NCI-H82 treated with DMSO at 0.1 percent for 48 hours (cell line): ENCODE results near the gene GPR161.

ENCODE experiments used
- DNase-seq: peaks from one replicate; lab custom pipeline; 2025; ENCODE audit not compliant: unreplicated experiment; lab: John Stamatoyannopoulos, UW

Gene GPR161

GRCh38 chr1:168110896-168111545, 25.7 kb downstream of the GPR161 start:
- DNase-seq: peak; percentile 45

DNA sequence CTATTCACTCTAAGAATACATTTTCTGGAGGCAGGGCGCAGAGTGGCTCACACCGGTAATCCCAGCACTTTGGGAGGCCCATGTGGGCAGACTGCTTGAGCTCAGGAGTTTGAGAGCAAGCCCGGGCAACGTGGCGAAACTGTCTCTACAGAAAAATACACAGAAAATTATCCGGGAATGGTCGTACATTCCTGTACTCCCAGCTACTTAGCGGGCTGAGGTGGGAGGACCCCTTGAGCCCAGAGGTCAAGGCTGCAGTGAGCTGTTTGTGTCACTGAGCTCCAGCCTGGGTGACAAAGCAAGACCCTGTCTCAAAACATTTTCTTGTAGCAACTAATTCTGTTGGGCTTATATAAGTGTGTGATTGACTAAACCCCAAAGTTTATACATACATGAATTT, 30.5 kb downstream of the GPR161 start:
- DNase-seq: no peak

DNA sequence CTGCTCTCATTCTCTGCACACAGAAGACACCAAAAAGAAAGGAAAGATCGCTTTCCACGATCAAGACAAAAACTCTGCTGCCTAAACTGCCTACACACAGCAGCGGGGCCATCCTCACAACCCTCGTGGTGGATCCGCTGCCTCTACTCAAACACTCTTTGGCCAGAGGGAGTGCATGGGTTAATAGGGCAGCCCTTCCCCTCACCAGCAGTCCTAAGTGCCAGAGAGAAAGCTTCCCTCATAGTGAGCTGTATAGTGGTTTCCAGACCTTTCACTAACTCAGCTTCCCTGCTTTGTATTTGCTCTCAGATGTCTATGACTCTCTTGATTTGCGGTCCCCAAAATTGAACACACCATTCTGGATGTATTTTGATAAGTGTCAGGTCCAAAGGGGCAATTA, 30.9 kb downstream of the GPR161 start:
- DNase-seq: no peak

- no peak for DNase-seq
Observed at GRCh38 chr1:168104535-168104934, 32.2 kb downstream of the GPR161 start.

DNA sequence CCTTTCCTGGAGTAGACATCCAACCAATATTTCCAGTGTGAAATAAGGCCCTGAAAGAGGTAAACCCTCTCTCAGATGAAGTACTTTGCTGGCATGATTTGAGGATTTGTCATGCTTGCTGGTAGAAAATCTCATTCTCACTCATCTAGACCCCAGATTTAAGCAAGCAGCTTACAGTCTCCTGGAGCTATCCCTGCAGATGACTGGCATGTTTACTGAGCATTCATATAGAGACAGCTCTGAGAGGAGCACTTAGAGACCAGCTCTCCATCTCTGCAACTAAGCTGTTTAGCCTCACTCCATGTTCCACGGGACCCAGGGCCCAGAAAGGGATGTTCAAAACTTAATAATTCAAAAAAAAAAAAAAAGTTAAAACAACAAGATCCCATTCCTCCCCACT, 34.2 kb downstream of the GPR161 start:
- DNase-seq: no peak

DNA sequence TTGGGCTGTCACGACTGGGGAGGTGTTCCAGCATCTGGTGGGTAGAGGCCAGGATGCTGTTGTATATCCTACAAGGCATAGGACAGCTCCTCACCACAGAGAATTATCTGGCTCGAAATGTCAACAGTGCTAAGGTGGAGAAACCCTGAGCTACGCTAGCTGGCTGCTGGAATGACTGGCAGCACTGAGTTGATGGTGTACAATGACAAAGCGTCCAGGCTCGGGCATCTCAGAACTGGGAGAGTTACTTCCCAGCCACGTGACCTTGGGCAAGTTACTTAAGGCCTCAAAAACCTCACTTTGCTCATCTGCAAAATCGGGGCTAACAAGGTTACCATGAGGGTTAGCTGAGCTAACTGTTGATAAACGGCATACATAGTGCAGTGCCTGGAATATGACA, 35.4 kb downstream of the GPR161 start:
- DNase-seq: no peak

- DNase-seq: no peak
Observed at GRCh38 chr1:168100315-168101002, 36.3 kb downstream of the GPR161 start.

DNA sequence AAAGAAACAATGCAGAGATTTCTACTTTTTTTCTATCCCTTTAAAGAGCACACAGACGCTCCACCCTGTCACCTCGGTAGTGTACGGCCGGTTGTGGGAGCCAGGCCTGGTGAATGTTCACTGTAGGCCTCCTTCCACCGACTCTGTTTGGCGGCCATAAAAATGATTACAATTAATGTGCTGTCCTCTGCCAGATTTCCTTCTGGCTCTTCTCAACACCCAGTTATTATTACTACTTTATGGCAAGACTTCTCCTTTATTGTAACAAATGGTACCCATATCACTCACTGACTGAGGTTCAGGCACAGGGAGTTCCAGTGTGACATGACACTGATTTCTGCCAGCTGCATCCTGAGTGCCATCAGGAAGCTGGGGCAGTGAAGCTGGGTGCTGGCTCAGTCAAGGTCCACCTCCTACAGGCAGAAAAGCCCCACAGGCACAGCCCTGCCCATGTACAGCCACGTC, 37.4 kb downstream of the GPR161 start:
- no peak for DNase-seq

- DNase-seq: no peak
Observed at GRCh38 chr1:168098534-168099320, 38.0 kb downstream of the GPR161 start.

GRCh38 chr1:168097921-168098528, 38.7 kb downstream of the GPR161 start:
- DNase-seq: no peak

DNA sequence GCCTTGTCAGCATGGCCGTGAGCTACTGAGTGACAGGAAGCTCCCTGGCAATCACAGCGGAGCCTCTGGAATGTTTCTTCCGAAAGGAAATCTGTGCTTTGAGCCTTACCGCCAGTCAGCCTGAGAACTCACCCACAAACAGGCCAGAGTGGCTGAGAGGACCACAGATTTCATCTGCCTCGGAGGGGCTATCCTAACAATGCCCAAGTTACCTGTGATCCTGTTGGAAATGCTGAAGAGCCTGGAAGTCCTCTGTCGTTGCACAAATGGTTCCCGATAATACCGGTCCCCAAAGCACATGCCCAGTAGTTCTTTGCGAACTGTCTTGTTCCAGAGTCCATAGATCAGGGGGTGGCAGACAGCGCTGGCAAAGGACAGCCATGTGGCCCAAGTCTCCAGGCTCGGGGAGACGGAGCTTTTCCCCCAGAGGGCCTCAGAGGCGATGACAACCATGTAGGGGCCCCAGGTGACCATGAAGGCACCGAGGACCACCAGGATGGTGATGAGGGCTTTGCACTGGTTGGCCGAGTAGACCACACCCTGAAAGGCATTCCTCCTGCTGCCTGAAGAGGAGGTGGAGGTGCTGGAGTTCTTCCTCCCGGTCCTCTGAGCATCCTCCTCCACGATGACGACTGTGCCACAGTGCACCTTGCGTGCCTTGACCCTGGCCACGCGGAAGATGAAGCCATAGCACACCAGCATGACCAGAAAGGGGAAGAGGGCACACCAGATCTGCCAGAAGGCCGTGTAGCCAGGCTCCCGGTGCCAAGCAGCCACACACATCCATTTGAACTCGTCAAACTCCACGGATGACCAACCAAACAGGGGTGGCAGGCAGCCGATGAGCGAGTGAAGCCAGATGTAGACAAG, 40.2 kb downstream of the GPR161 start:
- DNase-seq: no peak

DNA sequence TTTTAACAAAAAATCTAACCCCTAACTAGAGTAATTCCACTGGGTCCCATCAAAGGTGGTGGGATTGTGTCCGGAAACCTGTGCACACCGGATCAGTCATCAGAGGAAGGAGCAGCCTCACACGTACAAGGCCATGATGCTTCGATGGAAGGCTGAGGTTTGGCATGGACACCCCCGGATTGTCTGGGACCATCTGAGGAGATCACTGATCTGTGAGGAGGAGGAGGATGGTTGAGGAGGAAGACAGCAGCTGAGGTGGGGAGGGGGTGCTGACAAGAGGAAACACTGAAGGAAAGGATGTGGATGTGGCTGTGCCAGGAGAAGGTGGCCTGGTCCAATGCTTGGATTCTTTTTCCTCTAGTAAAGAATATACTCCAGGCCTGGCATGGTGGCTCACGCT, 41.3 kb downstream of the GPR161 start:
- DNase-seq: no peak

GRCh38 chr1:168093616-168094015, 43.1 kb downstream of the GPR161 start:
- DNase-seq: no peak

DNA sequence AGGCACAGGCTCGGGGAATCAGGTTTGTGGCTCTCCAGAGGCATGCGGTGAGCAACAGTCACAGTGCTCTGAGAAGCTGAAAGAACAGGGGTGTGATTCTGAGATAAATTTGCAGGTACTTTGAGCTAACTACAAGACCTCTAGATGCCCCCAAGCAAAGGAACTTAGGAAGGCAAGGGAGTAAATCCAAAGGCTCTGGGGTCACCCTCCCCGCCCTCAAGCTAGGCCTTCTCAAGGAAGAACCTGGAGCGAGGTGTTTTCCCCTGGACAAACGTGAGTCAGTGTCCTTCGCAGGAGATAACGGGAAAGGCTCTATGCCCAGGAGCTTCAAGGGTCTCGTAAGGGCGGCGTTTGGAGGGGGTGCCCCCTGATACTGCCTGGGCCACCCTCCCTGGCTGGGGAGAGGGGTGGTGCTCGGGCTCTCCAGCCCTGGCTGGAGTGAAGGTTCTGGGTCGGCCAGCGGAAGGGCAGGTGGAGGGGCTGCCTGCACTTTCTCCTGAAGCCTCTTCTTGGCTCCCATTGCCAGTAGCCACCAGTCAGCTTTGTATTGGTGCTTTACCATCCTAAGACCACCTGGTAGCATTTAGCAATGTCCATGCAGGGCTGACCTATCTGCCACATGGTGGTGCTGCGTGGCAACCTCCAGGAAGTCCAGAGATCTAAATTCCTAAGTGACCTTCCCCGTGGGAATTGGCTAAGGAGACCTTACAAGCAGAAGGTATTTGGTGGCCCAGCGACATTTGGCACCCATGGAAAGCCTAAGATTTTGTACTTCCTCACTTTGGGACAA, 44.0 kb downstream of the GPR161 start:
- DNase-seq: no peak

DNA sequence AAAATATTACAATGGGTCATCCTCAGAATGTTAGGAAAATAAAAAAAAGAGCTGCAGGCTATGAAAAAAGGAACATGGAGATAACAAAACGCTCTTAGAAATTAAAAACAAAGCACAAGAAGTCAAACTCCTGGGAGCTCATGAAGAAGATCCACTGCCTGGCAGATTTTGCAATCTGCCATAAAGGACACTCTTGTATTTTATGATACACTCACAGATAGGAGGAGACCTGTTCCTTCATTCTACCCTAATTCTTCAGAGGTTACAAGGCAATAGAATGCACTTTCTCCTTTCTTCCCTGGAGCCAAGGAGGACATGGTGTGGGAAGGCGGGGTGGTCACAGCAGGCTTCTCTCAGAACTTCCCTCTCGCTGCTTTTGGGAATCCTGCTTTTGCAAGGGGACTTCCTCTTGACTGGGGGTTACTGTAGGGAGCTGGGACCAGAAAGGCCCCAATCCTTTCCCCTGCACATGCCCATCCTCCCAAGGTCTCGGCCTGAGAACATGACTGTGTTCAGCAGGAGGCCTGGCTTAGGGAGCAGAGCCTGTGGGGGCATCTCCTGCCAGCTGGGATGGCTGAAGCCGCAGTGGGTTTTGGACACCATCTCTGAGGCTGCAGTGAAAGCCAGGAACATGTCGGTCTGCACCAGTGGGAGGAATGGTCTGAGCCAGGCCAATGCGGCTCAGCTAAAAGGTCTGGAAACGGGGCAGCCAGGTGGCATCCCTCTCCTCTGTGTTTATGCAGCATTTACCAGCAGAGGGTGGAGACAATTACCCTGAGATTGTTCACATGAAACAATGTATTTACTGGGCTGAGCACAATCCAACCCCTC, 44.8 kb downstream of the GPR161 start:
- no peak for DNase-seq

DNA sequence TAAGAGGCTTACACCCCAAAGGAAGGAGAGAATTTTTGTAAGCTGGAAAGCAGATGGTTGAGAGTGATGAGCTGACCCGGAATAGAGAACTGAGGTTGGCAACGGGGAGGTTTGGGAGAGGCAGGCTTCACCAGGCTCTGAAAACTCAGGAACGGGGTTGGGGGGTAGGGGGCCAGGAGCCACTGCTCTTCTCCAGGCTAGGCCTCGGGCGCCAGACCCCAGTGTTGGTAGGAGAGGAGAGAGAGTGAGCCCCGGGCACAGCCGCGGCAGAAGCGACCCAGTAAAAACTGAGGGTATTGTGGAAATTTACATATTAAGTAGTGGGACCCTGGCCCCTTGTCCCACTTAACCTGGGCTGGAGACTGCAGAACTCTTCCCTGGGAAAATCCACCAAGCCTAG, 45.7 kb downstream of the GPR161 start:
- DNase-seq: no peak

- no peak for DNase-seq
Observed at GRCh38 chr1:168090395-168090794, 46.3 kb downstream of the GPR161 start.

- DNase-seq: no peak
Observed at GRCh38 chr1:168089979-168090337, 46.8 kb downstream of the GPR161 start.

DNA sequence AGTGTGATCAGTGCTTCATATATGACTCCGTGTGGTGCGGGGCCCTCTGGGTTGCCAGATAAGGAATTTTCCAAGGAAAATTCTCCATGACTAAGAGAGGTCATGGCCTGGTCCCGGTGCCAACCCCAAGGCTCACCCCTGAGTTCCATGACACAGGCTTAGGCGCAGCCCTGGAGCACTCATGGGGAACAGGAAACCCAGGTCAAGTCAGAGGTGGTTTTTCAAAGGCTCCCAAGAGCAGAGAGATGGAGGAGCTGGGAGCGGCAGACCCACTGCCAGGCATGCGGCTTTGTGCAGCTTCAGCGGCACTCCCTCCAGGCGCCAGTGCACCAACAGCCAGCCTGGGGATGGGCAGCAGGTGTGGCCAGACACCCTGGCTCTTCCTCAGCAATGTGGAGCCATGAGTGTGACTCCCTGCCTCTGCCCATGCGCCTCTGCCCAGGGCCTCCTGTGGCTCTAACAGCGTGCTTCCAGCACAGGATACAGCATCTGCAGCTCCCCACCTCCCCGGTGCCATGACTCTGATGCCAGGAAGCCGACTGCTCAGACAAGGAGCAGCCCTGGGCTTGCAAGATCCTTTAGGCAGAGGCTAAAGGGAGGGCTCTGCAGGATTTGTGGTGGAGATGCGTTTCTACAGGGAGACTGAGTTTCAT, 47.3 kb downstream of the GPR161 start:
- DNase-seq: no peak
